Activated T-cell treated with anti-CD3 and anti-CD28 coated beads, Interleukin-2, amount 50 U/mL, for 72 hours (primary cell): ENCODE results near the gene YJU2. TPM values are rescaled to one million over a fixed set of nuclear protein-coding genes. Genes with fewer than 3 reads are reported as not detected.

Experiments
- total RNA-seq, 2 donors: library from RNA; stranded (reverse); gene quantifications; one replicate each; pipeline ENCODE4 v1.2.3, GENCODE V29; 2022

YJU2 gene
- total RNA-seq, 2 donors from 2014 or later = 27.3 to 32.7 TPM

Other genes starting within 250 kb of the YJU2 start
- 10 to 100 TPM; 33.4 TPM for gene PIAS4, start 239.3 kb upstream of the YJU2 start, total RNA-seq
- gene ZBTB7A, start 180.2 kb upstream of the YJU2 start, total RNA-seq = 10 to 100 TPM; 29.9 to 39.6 TPM
- gene MAP2K2, start 123.0 kb upstream of the YJU2 start, total RNA-seq = 100 to 1,000 TPM; 144 to 157 TPM
- under 1 TPM in 1 of 2 donors, not detected in 1; 0.10 TPM for gene CREB3L3, start 93.4 kb upstream of the YJU2 start, total RNA-seq
- gene SIRT6, start 64.5 kb upstream of the YJU2 start, total RNA-seq = 10 to 100 TPM; 44.1 to 45.9 TPM
- gene ANKRD24, start 64.4 kb upstream of the YJU2 start, total RNA-seq = 1 to 10 TPM; 2.8 to 4.1 TPM
- 10 to 100 TPM; 21.8 to 29.9 TPM for gene EBI3, start 17.6 kb upstream of the YJU2 start, total RNA-seq
- gene SHD, start 32.2 kb downstream of the YJU2 start, total RNA-seq = not detected
- gene TMIGD2, start 55.3 kb downstream of the YJU2 start, total RNA-seq = 10 to 100 TPM; 19.8 to 29.1 TPM
- 10 to 100 TPM; 17.1 to 22.8 TPM for gene FSD1, start 57.5 kb downstream of the YJU2 start, total RNA-seq
- 10 to 100 TPM in 1 of 2 donors, 1 to 10 TPM in 1; 8.3 to 10.0 TPM for gene STAP2, start 91.7 kb downstream of the YJU2 start, total RNA-seq
- gene MPND, start 96.5 kb downstream of the YJU2 start, total RNA-seq = 10 to 100 TPM in 1 of 2 donors, 1 to 10 TPM in 1; 9.7 to 10.3 TPM
- gene SH3GL1, start 153.5 kb downstream of the YJU2 start, total RNA-seq = 10 to 100 TPM; 40.6 TPM
- gene CHAF1A, start 155.6 kb downstream of the YJU2 start, total RNA-seq = 10 to 100 TPM; 74.0 to 79.7 TPM
- 10 to 100 TPM; 55.2 to 61.3 TPM for gene UBXN6, start 210.7 kb downstream of the YJU2 start, total RNA-seq
- 10 to 100 TPM; 48.5 to 58.9 TPM for gene HDGFL2, start 225.2 kb downstream of the YJU2 start, total RNA-seq